OCI-LY1 (cell line): Measurements from ENCODE around the gene SH3TC2.

ENCODE experiments used
- H2AFZ ChIP-seq: fragments of 200-600 bp; sonication (generic), shearing (Covaris generic); 2 replicates; pipeline ENCODE4 v1.6.0; 2014; ENCODE audit warnings: antibody characterized with exemption, mild to moderate bottlenecking, low read length
- H3F3A ChIP-seq: fragments of 200-600 bp; sonication (generic), shearing (Covaris generic); 2 replicates; pipeline ENCODE4 v1.6.0; 2014; ENCODE audit warnings: mild to moderate bottlenecking, antibody characterized with exemption, low read length, moderate library complexity; ENCODE audit not compliant: insufficient read depth
- H3K27ac ChIP-seq: fragments of 200-600 bp; sonication (generic); 2 replicates; pipeline ENCODE4 v1.5.1; 2014; ENCODE audit warnings: low read length, mixed run types, mild to moderate bottlenecking, low read depth; ENCODE audit not compliant: poor library complexity, severe bottlenecking
- H3K27me3 ChIP-seq: fragments of 200-600 bp; sonication (generic); 2 replicates; pipeline ENCODE4 v1.6.0; 2014; ENCODE audit warnings: antibody characterized with exemption, mild to moderate bottlenecking, low read length, moderate library complexity; ENCODE audit not compliant: insufficient read depth
- H3K36me3 ChIP-seq: fragments of 200-600 bp; sonication (generic); 2 replicates; pipeline ENCODE4 v1.6.1; 2014; ENCODE audit warnings: mild to moderate bottlenecking, antibody characterized with exemption, low read length, moderate library complexity, mixed read lengths; ENCODE audit not compliant: insufficient read depth
- H3K4me1 ChIP-seq: fragments of 200-600 bp; sonication (generic); 2 replicates; pipeline ENCODE4 v1.5.1; 2014; ENCODE audit warnings: mild to moderate bottlenecking, low read length, moderate library complexity; ENCODE audit not compliant: insufficient read depth, severe bottlenecking
- H3K4me2 ChIP-seq: fragments of 200-600 bp; sonication (generic), shearing (Covaris generic); 2 replicates; pipeline ENCODE4 v1.6.1; 2014; ENCODE audit warnings: low read length
- H3K4me3 ChIP-seq: fragments of 200-600 bp; sonication (generic); 2 replicates; pipeline ENCODE4 v1.5.1; 2014; ENCODE audit warnings: low read length, low read depth, mild to moderate bottlenecking, mixed read lengths; ENCODE audit not compliant: poor library complexity, severe bottlenecking
- H3K79me2 ChIP-seq: fragments of 200-600 bp; shearing (Covaris generic); 2 replicates; pipeline ENCODE4 v1.6.1; 2016; ENCODE audit warnings: mixed run types, low read length, mixed read lengths; ENCODE audit not compliant: insufficient read depth
- H3K9ac ChIP-seq: fragments of 200-600 bp; sonication (generic), shearing (Covaris generic); 2 replicates; pipeline ENCODE4 v1.6.1; 2014; ENCODE audit warnings: mild to moderate bottlenecking, low read length, mixed read lengths
- H3K9me2 ChIP-seq: fragments of 200-600 bp; sonication (generic), shearing (Covaris generic); 2 replicates; pipeline ENCODE4 v1.6.1; 2014; ENCODE audit warnings: low read depth, mild to moderate bottlenecking, low read length, mixed read lengths
- H3K9me3 ChIP-seq: fragments of 200-600 bp; shearing (Covaris generic); 2 replicates; pipeline ENCODE4 v1.6.1; 2014; ENCODE audit warnings: low read length, mixed read lengths
- H4K20me1 ChIP-seq: fragments of 200-600 bp; sonication (generic), shearing (Covaris generic); 2 replicates; pipeline ENCODE4 v1.6.0; 2016; ENCODE audit warnings: mild to moderate bottlenecking, low read length; ENCODE audit not compliant: insufficient read depth
- CTCF ChIP-seq: fragments of 200-600 bp; sonication (generic), shearing (Covaris generic); IDR thresholded peaks from 2 replicates; pipeline ENCODE4 v1.5.1; 2017; ENCODE audit warnings: mild to moderate bottlenecking, antibody characterized with exemption, low read length, moderate library complexity, mixed read lengths
- EZH2 ChIP-seq: fragments of 200-600 bp; sonication (generic), shearing (Covaris generic); IDR thresholded peaks from 2 replicates; pipeline ENCODE4 v1.8.0; 2017; ENCODE audit warnings: borderline replicate concordance, mixed run types, mild to moderate bottlenecking, antibody characterized with exemption, low read length, moderate library complexity, mixed read lengths

The SH3TC2 gene

GRCh38 chr5:148998174-148998797, 64.6 kb downstream of the SH3TC2 start:
- no peaks in the 10 kb centered on the region for H3K36me3 ChIP-seq
- H3K9me3 ChIP-seq: no peaks in the 10 kb centered on the region
- no peak overlapping the region for H3K27ac ChIP-seq
- H3F3A ChIP-seq: no peaks in the 10 kb centered on the region
- H3K9me2 ChIP-seq: no peaks in the 10 kb centered on the region
- no peak for TF ChIP-seq EZH2
- TF ChIP-seq CTCF: peak; percentile 65
- H3K4me2 ChIP-seq: no peak overlapping the region
- H4K20me1 ChIP-seq: no peaks in the 10 kb centered on the region
- no peak overlapping the region for H2AFZ ChIP-seq
- H3K9ac ChIP-seq: no peak overlapping the region
- no peaks in the 10 kb centered on the region for H3K4me1 ChIP-seq
- H3K4me3 ChIP-seq: no peak overlapping the region
- H3K79me2 ChIP-seq: no peaks in the 10 kb centered on the region
- H3K27me3 ChIP-seq: 0 out of 2 replicates have a peak, but pooled peaks cover 4% of the 10 kb centered on the region

GRCh38 chr5:148996270-148996669, 66.6 kb downstream of the SH3TC2 start:
- H2AFZ ChIP-seq: no peak overlapping the region
- no peaks in the 10 kb centered on the region for H3F3A ChIP-seq
- H3K9me3 ChIP-seq: no peaks in the 10 kb centered on the region
- no peaks in the 10 kb centered on the region for H3K9me2 ChIP-seq
- H3K4me2 ChIP-seq: no peak overlapping the region
- no peak overlapping the region for H3K27ac ChIP-seq
- H3K79me2 ChIP-seq: no peaks in the 10 kb centered on the region
- H3K9ac ChIP-seq: no peak overlapping the region
- TF ChIP-seq EZH2 (no peak), CTCF (no peak)
- no peaks in the 10 kb centered on the region for H3K4me1 ChIP-seq
- no peak overlapping the region for H3K4me3 ChIP-seq
- H3K27me3 ChIP-seq: 0 out of 2 replicates have a peak, but pooled peaks cover 4% of the 10 kb centered on the region
- no peaks in the 10 kb centered on the region for H4K20me1 ChIP-seq
- H3K36me3 ChIP-seq: no peaks in the 10 kb centered on the region

- H3K9me2 ChIP-seq: no peaks in the 10 kb centered on the region
- no peaks in the 10 kb centered on the region for H3K4me1 ChIP-seq
- no peak overlapping the region for H3K9ac ChIP-seq
- no peak overlapping the region for H3K4me2 ChIP-seq
- H3K4me3 ChIP-seq: no peak overlapping the region
- 0 out of 2 replicates have a peak, but pooled peaks cover 4% of the 10 kb centered on the region for H3K27me3 ChIP-seq
- no peaks in the 10 kb centered on the region for H3K9me3 ChIP-seq
- H3F3A ChIP-seq: no peaks in the 10 kb centered on the region
- no peaks in the 10 kb centered on the region for H3K36me3 ChIP-seq
- H3K27ac ChIP-seq: no peak overlapping the region
- TF ChIP-seq EZH2 (no peak), CTCF (no peak)
- no peak overlapping the region for H2AFZ ChIP-seq
- no peaks in the 10 kb centered on the region for H4K20me1 ChIP-seq
- H3K79me2 ChIP-seq: no peaks in the 10 kb centered on the region
These were observed 67.1 kb downstream of the SH3TC2 start for GRCh38 chr5:148995791-148996190.
